IMR-90 (cell line): ENCODE data around the gene PPP2R2D. TPM values are rescaled to one million over a fixed set of nuclear protein-coding genes. Genes with fewer than 3 reads are reported as not detected.

Experiments used
- ATAC-seq: fragments of 200-7000 bp; cut with Tn5 transposase; 2 replicates; pipeline ENCODE4 v1.9.1; 2020; ENCODE audit warnings: low read depth, mild to moderate bottlenecking, moderate library complexity
- BruUV-seq: library from RNA; stranded (reverse); fragments of 400-500 nt; replicated peaks from 2 replicates; lab custom pipeline; 2021; lab: Mats Ljungman, UMichigan
- CTCF ChIA-PET: fragments of 300-600 bp; formaldehyde crosslinking; extraction: SDS; loops from one replicate; lab custom pipeline; 2021; ENCODE audit warnings: antibody characterized with exemption; lab: Yijun Ruan, JAX
- POLR2A ChIA-PET: fragments of 300-600 bp; sonication (Branson Sonifier 250); formaldehyde crosslinking; loops from one replicate; lab custom pipeline; 2022; ENCODE audit warnings: antibody characterized with exemption; ENCODE audit not compliant: unreplicated experiment; lab: Charles Lee
- DNase-seq: peaks from one replicate; pipeline ENCODE4 v3.0.0; 2013
- H2AFZ ChIP-seq: replicated peaks from 2 replicates; pipeline ENCODE3; 2013; ENCODE audit warnings: low read length, mild to moderate bottlenecking; ENCODE audit not compliant: poor library complexity
- H2AK5ac ChIP-seq: 2 replicates; pipeline ENCODE4 v1.6.1; 2013; ENCODE audit warnings: low read depth, low read length, inconsistent platforms
- H2AK9ac ChIP-seq: replicated peaks from 2 replicates; pipeline ENCODE3; 2013; ENCODE audit warnings: mild to moderate bottlenecking, low read depth, low read length, moderate library complexity; ENCODE audit not compliant: poor library complexity
- H2BK120ac ChIP-seq: 2 replicates; pipeline ENCODE4 v1.6.1; 2013; ENCODE audit warnings: low read depth, low read length, inconsistent platforms
- H2BK15ac ChIP-seq: 3 replicates; pipeline ENCODE4 v1.6.1; 2013; ENCODE audit warnings: low read depth, low read length, inconsistent platforms
- H2BK20ac ChIP-seq: 2 replicates; pipeline ENCODE4 v1.6.1; 2013; ENCODE audit warnings: low read depth, mild to moderate bottlenecking, inconsistent platforms, low read length, moderate library complexity
- H2BK5ac ChIP-seq: 2 replicates; pipeline ENCODE4 v1.6.1; 2013; ENCODE audit warnings: mild to moderate bottlenecking, low read depth, low read length, inconsistent platforms; ENCODE audit not compliant: poor library complexity, severe bottlenecking
- H3K14ac ChIP-seq: replicated peaks from 2 replicates; pipeline ENCODE4 v1.6.1; 2013; ENCODE audit warnings: low read depth, low read length, inconsistent platforms
- H3K18ac ChIP-seq: 2 replicates; pipeline ENCODE4 v1.6.1; 2013; ENCODE audit warnings: low read depth, low read length, control low read depth
- H3K23ac ChIP-seq: 2 replicates; pipeline ENCODE4 v1.6.1; 2013; ENCODE audit warnings: low read depth, low read length, inconsistent platforms
- H3K27ac ChIP-seq: 2 replicates; pipeline ENCODE4 v1.5.1; 2013; ENCODE audit warnings: mild to moderate bottlenecking, control low read depth, low read length; ENCODE audit not compliant: insufficient read depth
- H3K27me3 ChIP-seq: 2 replicates; pipeline ENCODE4 v1.6.1; 2013; ENCODE audit warnings: low read length; ENCODE audit not compliant: control insufficient read depth, insufficient read depth
- H3K36me3 ChIP-seq: 2 replicates; pipeline ENCODE4 v1.6.1; 2013; ENCODE audit warnings: low read length, mixed read lengths; ENCODE audit not compliant: control insufficient read depth, insufficient read depth
- H3K4ac ChIP-seq: 2 replicates; pipeline ENCODE4 v1.6.1; 2013; ENCODE audit warnings: low read depth, low read length, inconsistent platforms
- H3K4me1 ChIP-seq: 2 replicates; pipeline ENCODE4 v1.6.1; 2013; ENCODE audit warnings: low read length, mixed read lengths; ENCODE audit not compliant: control insufficient read depth, insufficient read depth
- H3K4me2 ChIP-seq: 2 replicates; pipeline ENCODE4 v1.6.1; 2013; ENCODE audit warnings: low read depth, mild to moderate bottlenecking, control low read depth, low read length, moderate library complexity
- H3K4me3 ChIP-seq: 2 replicates; pipeline ENCODE4 v1.5.1; 2013; ENCODE audit warnings: low read depth, mild to moderate bottlenecking, control low read depth, low read length, moderate library complexity; ENCODE audit not compliant: insufficient read depth
- H3K56ac ChIP-seq: 2 replicates; pipeline ENCODE4 v1.6.1; 2013; ENCODE audit warnings: low read length, inconsistent platforms; ENCODE audit not compliant: insufficient read depth; ENCODE audit errors: extremely low read depth
- H3K79me1 ChIP-seq, 2 experiments: 2 replicates each; pipeline ENCODE4 v1.6.1; 2013; ENCODE audit warnings: low read length in 2 of 2, inconsistent platforms in 1 of 2, low read depth in 1 of 2
- H3K9ac ChIP-seq: 2 replicates; pipeline ENCODE4 v1.6.1; 2013; ENCODE audit warnings: low read depth, low read length, control low read depth
- H3K9me1 ChIP-seq: 2 replicates; pipeline ENCODE4 v1.6.1; 2013; ENCODE audit warnings: low read length, inconsistent platforms; ENCODE audit not compliant: insufficient read depth
- H3K9me3 ChIP-seq: 2 replicates; pipeline ENCODE4 v1.6.1; 2013; ENCODE audit warnings: low read length; ENCODE audit not compliant: control insufficient read depth, insufficient read depth
- H4K20me1 ChIP-seq: 2 replicates; pipeline ENCODE4 v1.6.1; 2013; ENCODE audit warnings: low read length, inconsistent platforms; ENCODE audit not compliant: insufficient read depth
- H4K5ac ChIP-seq: 2 replicates; pipeline ENCODE4 v1.6.1; 2013; ENCODE audit warnings: mild to moderate bottlenecking, low read depth, low read length, control low read depth
- H4K8ac ChIP-seq, 2 experiments: 2 replicates each; pipeline ENCODE4 v1.6.1; 2013; ENCODE audit warnings: low read depth in 2 of 2, low read length in 2 of 2, control low read depth in 1 of 2, inconsistent platforms in 1 of 2
- H4K91ac ChIP-seq: 2 replicates; pipeline ENCODE4 v1.6.1; 2013; ENCODE audit warnings: low read depth, low read length, inconsistent platforms; ENCODE audit not compliant: insufficient read depth
- BHLHE40 ChIP-seq: fragments of 150-350 bp; IDR thresholded peaks from 2 replicates; pipeline ENCODE4 v1.6.1; 2016; ENCODE audit warnings: mild to moderate bottlenecking, low read depth, low read length
- CEBPB ChIP-seq: IDR thresholded peaks from 2 replicates; pipeline ENCODE4 v1.6.1; 2012; ENCODE audit warnings: low read depth, low read length, improper control_type of control experiment
- CHD1 ChIP-seq: IDR thresholded peaks from 2 replicates; pipeline ENCODE4 v1.6.1; 2012; ENCODE audit warnings: low read depth, low read length, improper control_type of control experiment
- FOS ChIP-seq: fragments of 150-350 bp; IDR thresholded peaks from 2 replicates; pipeline ENCODE4 v1.6.1; 2016; ENCODE audit warnings: low read depth, low read length
- MAFK ChIP-seq: IDR thresholded peaks from 2 replicates; pipeline ENCODE4 v1.6.1; 2012; ENCODE audit warnings: low read depth, low read length, improper control_type of control experiment
- MAZ ChIP-seq: IDR thresholded peaks from 2 replicates; pipeline ENCODE4 v1.6.1; 2012; ENCODE audit warnings: low read depth, mild to moderate bottlenecking, low read length, improper control_type of control experiment, moderate library complexity, borderline replicate concordance
- MXI1 ChIP-seq: IDR thresholded peaks from 2 replicates; pipeline ENCODE4 v1.6.1; 2012; ENCODE audit warnings: low read depth, mild to moderate bottlenecking, low read length, moderate library complexity, borderline replicate concordance
- NFE2L2 ChIP-seq: fragments of 150-350 bp; IDR thresholded peaks from 2 replicates; pipeline ENCODE4 v1.6.1; 2016; ENCODE audit warnings: low read depth, mild to moderate bottlenecking, low read length
- POLR2A ChIP-seq: IDR thresholded peaks from 2 replicates; pipeline ENCODE4 v1.6.1; 2012; ENCODE audit warnings: mild to moderate bottlenecking, low read depth, low read length
- RAD21 ChIP-seq: IDR thresholded peaks from 2 replicates; pipeline ENCODE4 v1.6.1; 2012; ENCODE audit warnings: low read length, improper control_type of control experiment
- RCOR1 ChIP-seq: IDR thresholded peaks from 2 replicates; pipeline ENCODE4 v1.6.1; 2012; ENCODE audit warnings: mild to moderate bottlenecking, low read length, improper control_type of control experiment; ENCODE audit not compliant: insufficient replicate concordance
- RFX5 ChIP-seq: IDR thresholded peaks from 2 replicates; pipeline ENCODE4 v1.8.0; 2012; ENCODE audit warnings: low read depth, mild to moderate bottlenecking, low read length, moderate library complexity
- SMC3 ChIP-seq: fragments of 150-350 bp; IDR thresholded peaks from 2 replicates; pipeline ENCODE4 v1.6.1; 2016; ENCODE audit warnings: low read depth, mild to moderate bottlenecking, antibody characterized with exemption, low read length, moderate library complexity
- WGBS, 2 experiments: methylation state at CpG; one replicate each; pipeline versions ENCODE4 v1.1.5 to v1.1.7; 2013; ENCODE audit warnings: missing lambda C conversion rate in 2 of 2; ENCODE audit not compliant: insufficient read length in 1 of 2; ENCODE audit errors: extremely low coverage in 2 of 2; 5-methylcytosine and 5-hydroxymethylcytosine counted together
- dilution Hi-C: fragments of 300-500 bp; cut with HindIII; formaldehyde crosslinking; loops from one replicate; pipeline ENCODE4 v1.14.3; 2018; ENCODE audit warnings: low sequenced_read_pairs; ENCODE audit not compliant: unreplicated experiment
- in situ Hi-C: fragments of 300-500 bp; cut with MboI; formaldehyde crosslinking; loops from 3 replicates; pipeline ENCODE4 v1.14.3; 2019; ENCODE audit warnings: low sequenced_read_pairs, inconsistent platforms, mixed read lengths
- intact Hi-C: fragments of 100-400 bp; cut with micrococcal nuclease; formaldehyde crosslinking; loops from 2 replicates; pipeline ENCODE4 v1.10.0; 2022
- polyA plus RNA-seq, 3 experiments: library from polyadenylated mRNA; depleted of rRNA; stranded (reverse); fragments of >200 nt; gene quantifications; 2 replicates each; pipeline ENCODE4 v1.2.3, GENCODE V29; 2012; ENCODE audit warnings: low replicate concordance in 1 of 3
- total RNA-seq: library from RNA; depleted of rRNA; stranded (reverse); fragments of >200 nt; gene quantifications from 2 replicates; pipeline ENCODE4 v1.2.3, GENCODE V29; 2012
- TF ChIP-seq, protein P1 (sequence below): fragments of 150-350 bp; IDR thresholded peaks from 2 replicates; pipeline ENCODE4 v1.6.1; 2016; ENCODE audit warnings: low read depth, mild to moderate bottlenecking, low read length, moderate library complexity, borderline replicate concordance
- TF ChIP-seq, protein P2 (sequence below): fragments of 150-350 bp; IDR thresholded peaks from 2 replicates; pipeline ENCODE4 v1.6.1; 2017; ENCODE audit warnings: mild to moderate bottlenecking, antibody characterized with exemption, low read length, low read depth

The PPP2R2D gene
- total and polyA plus RNA-seq, 2 of the 4 experiments (the other 2 are of a cell fraction), result 22.8 to 23.8 TPM

DNA sequence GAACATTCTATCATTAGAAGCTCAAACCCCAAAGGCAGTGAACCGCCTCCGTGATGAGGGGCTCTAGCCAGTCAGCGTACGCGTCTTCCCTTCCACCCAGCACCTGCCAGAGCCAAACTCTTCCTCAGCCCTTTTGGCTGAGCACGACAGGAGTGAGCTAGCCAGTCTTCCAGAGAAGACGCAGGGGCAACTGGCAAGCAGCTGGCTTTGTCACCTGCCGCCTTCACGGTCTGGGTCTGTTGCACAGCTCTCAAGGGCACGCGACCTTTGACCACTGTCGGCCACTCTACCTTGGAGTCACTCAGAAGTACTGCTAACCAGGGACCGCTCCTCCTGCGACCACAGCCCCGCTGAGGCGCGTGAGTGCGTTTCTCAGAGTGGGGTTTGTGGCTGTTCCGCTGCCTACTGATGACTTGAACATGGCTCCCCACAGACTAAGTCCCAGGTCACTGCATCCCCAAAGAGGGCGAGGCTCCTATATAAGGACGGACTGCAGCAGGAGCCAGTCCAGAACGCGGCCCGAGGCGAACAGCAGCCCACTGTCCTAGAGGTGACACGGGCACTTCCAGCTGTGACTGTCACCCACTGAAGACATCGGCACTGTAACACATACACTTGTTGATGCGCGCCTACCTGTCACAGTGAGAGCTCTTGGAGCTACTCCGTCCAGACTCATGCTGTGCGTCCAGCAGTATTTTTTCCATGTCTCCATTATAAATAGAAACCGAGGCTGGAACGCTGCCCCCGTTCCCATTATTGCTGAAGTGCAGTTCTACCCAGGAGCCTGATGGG lies 72.5 kb downstream of the PPP2R2D start:
- no peak overlapping the region for H4K91ac ChIP-seq
- no peak overlapping the region for H3K27ac ChIP-seq
- H4K8ac ChIP-seq, result no peak overlapping the region
- H3K18ac ChIP-seq, result no peak overlapping the region
- H3K14ac ChIP-seq, result no peak overlapping the region
- no peak overlapping the region for H2BK120ac ChIP-seq
- ATAC-seq (no peak), DNase-seq (no peak)
- no TSS peak for BruUV-seq
- H3K79me1 ChIP-seq, result peaks cover 19 to 86% of the 10 kb centered on the region in 2 experiments
- H3K23ac ChIP-seq, result no peak overlapping the region
- peaks cover 18% of the 10 kb centered on the region for H3K4me1 ChIP-seq
- H3K27me3 ChIP-seq, result no peaks in the 10 kb centered on the region
- POLR2A ChIA-PET, result no interaction called here
- peak overlapping the region; percentile 2 for H2AK9ac ChIP-seq
- dilution Hi-C loops (no loop called here), intact Hi-C loops (loop anchor here (2.0 kb wide), 1 partner anchor 49 kb away; no protein-coding TSS in a partner anchor), in situ Hi-C loops (no loop called here)
- no peaks in the 10 kb centered on the region for H3K9me3 ChIP-seq
- H3K9ac ChIP-seq, result no peak overlapping the region
- no peak overlapping the region for H3K4me2 ChIP-seq
- H2BK20ac ChIP-seq, result no peak overlapping the region
- no peak overlapping the region for H3K4ac ChIP-seq
- CTCF ChIA-PET, result interaction anchor here (0.7 to 2.6 kb wide), 2 partner anchors 50 to 88 kb away, joined by 3 to 13 read pairs; no protein-coding TSS in a partner anchor
- peaks cover 71% of the 10 kb centered on the region for H3K36me3 ChIP-seq
- H3K4me3 ChIP-seq, result no peak overlapping the region
- no peak overlapping the region for H2AFZ ChIP-seq
- H4K5ac ChIP-seq, result no peak overlapping the region
- 92% methylated on average over 20 of the region's 34 CpGs; no CpG with 5 or more reads in 1 of the 2 experiments for whole genome bisulfite sequencing, 2 experiments
- H3K9me1 ChIP-seq, result peaks cover 23% of the 10 kb centered on the region
- no peak overlapping the region for H2BK5ac ChIP-seq
- H4K20me1 ChIP-seq, result peaks cover 98% of the 10 kb centered on the region
- no peak overlapping the region for H2BK15ac ChIP-seq
- H2AK5ac ChIP-seq, result no peak overlapping the region
- H3K56ac ChIP-seq, result no peak overlapping the region
- TF ChIP-seq, protein P1, sequence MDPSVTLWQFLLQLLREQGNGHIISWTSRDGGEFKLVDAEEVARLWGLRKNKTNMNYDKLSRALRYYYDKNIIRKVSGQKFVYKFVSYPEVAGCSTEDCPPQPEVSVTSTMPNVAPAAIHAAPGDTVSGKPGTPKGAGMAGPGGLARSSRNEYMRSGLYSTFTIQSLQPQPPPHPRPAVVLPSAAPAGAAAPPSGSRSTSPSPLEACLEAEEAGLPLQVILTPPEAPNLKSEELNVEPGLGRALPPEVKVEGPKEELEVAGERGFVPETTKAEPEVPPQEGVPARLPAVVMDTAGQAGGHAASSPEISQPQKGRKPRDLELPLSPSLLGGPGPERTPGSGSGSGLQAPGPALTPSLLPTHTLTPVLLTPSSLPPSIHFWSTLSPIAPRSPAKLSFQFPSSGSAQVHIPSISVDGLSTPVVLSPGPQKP, result no peak
- no peak for TF ChIP-seq RFX5
- TF ChIP-seq BHLHE40, result no peak
- TF ChIP-seq FOS, result no peak
- no peak for TF ChIP-seq NFE2L2
- no peak for TF ChIP-seq MXI1
- TF ChIP-seq MAFK, result no peak
- TF ChIP-seq RCOR1, result no peak
- no peak for TF ChIP-seq SMC3
- no peak for TF ChIP-seq CEBPB
- TF ChIP-seq POLR2A, result no peak
- TF ChIP-seq RAD21, result no peak
- no peak for TF ChIP-seq CHD1
- TF ChIP-seq, protein P2, sequence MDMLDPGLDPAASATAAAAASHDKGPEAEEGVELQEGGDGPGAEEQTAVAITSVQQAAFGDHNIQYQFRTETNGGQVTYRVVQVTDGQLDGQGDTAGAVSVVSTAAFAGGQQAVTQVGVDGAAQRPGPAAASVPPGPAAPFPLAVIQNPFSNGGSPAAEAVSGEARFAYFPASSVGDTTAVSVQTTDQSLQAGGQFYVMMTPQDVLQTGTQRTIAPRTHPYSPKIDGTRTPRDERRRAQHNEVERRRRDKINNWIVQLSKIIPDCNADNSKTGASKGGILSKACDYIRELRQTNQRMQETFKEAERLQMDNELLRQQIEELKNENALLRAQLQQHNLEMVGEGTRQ, result no peak
- TF ChIP-seq MAZ, result no peak
